T47D (cell line): ENCODE results near the gene NR1I2.

Experiments used
- DNase-seq, 2 experiments: peaks; one replicate each; pipeline versions ENCODE4 v3.0.0 to v3.0.0-alpha.2; 2011 to 2012; ENCODE audit warnings: low read depth in 1 of 2, low spot score in 1 of 2
- JUND ChIP-seq: IDR thresholded peaks from 2 replicates; pipeline ENCODE4 v1.6.1; 2012; ENCODE audit warnings: low read depth
- in situ Hi-C: cut with HindIII; loops from 2 replicates; pipeline ENCODE4 v1.10.0; 2016; ENCODE audit warnings: low sequenced_read_pairs, low pct_unique_long_range_greater_than_20kb

Gene NR1I2

DNA sequence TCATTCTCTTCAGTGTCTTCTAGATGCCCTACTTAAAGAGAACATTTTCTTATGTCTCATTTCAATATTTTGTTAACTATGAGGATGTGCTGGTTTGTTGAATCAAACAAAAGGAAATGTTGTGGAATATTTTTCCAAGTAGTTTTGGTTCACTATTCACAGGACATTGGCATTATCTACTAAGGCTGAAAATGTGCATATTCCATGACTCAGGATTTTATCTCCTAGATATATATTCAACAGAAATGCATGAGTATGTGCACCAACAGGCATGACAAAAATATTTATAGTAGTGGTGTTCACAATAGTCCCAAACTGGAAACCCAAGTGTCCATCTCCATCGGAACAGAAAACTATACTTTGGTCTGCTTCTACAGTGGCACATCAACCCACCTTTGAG is 16.7 kb upstream of the NR1I2 start:
- no peak for TF ChIP-seq JUND
- in situ Hi-C loops: no loop called here
- no peak for DNase-seq

DNA sequence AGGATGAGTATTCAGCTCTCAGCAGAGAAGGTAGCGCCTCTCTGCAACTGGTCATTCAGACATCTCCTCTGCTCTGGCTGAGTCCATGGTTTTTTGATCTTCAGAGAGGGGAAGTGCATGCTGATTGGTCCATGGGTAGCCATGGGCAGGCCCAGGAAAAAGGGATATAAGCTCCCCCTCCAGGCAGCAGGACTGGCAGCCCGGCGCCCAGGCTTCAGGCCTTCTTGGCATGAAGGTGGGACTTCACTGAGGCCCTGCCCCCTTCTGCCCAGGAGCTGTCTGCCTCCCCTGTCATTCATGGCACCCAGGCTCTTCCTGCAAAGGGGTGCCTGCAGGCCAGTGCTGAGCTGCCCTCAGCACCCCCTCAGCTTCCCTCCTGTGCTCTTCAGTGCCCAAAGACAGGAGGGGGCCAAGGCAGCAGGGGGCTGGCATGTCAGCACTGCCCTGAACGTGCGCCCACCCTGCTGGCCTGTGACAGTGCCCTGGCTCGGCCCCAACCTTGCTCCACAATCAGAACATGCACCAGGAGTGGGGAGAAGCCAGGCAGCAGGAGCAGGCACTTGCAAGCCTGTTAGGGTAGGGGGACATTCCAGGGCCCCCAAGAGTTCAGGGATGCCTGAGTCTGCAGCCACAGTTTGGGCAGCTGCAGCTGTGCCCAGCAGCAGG is 13.8 kb upstream of the NR1I2 start:
- in situ Hi-C loops: no loop called here
- TF ChIP-seq JUND: no peak
- DNase-seq: no peak

DNA sequence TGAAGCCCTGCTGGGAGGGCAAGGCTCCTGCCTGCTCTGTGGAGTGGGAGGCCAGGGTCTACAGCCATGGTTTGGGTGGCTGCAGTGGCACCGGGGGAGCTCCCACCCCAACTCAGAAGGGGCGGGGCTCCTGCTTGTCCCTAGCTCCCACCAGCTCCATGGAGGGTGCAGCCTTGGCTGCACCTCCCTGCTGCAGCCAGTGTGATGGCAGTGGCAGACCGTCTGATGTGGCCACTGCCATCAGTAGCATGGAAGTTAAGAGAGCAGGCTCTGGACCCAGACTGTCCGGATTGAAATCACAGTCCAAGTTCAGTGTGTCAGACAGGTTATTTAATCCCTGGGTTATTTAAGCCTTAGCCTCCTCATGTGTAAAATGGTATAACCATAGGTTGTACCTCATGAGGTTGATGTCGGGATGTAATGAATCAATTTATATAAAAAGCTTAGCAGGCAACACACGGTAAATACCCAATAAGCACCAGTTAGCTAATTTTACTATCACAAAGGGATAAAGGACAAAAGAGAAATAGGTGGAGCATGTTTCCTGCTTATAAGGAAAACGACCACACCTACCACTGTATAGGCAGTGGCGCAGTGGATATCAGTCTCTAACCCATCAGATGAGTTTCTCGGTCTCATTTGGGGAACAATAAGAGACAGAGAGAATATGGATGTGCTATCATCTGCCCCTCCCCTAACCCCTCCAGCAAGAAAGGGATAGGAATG is 13.1 kb upstream of the NR1I2 start:
- in situ Hi-C loops: no loop called here
- no peak for TF ChIP-seq JUND

DNA sequence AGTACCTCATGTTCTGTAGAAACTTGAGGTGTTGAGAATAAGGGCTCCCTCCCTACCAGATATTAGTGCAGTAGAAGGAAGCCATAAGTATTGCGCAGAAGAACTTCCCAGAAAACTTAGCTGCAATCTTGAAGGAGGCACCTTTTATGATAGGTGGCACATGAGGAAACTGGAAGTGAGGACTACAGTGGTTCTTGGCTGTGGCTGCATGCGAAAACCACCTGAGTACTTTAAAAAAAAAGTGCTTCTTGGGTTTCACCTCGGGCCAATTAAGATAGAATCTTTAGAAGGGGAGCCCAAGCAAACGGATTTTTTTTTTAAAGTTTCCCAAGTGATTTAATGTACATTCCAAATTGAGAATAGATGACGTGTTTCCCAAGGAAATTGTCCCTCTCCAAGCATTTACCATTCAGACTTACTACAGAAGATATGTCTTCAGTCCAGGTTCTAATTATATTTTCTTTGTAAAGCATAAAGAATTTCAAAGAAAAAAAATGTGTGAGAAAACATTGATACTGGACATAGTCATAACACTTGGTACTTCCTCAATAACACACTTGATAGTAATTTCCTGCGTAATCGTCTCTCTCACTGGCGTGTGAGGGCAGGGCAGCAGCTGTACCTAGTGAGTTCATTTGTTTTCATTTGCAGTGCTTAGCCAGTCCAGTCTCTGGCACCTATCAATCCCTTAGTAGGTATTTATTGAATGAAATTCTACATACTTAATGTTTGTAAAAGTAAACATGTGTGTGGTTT is 12.3 kb upstream of the NR1I2 start:
- in situ Hi-C loops: no loop called here
- no peak for DNase-seq
- TF ChIP-seq JUND: no peak

More for the DNA sequence above, 13.1 kb upstream of the NR1I2 start:
- DNase-seq: no peak

DNA sequence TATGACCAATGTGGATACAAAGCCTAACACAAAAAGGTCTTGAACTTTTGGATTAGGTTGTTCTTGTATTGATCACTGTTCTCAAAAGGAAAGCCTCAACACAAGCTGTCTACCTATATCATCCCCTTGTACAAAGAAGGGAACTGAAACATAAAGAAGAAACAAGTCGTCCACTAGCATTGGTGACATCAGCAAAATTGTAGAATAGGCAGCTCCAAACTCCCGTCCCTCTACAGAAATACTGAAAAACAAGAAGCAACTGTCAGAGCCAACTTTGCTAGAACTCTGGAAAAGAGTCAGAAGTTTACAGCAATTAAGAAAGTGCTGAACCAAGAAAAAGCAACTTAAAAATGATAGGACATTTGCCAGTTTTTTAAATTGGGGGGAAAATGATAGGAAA is 7.5 kb upstream of the NR1I2 start:
- in situ Hi-C loops: no loop called here
- no peak for DNase-seq
- no peak for TF ChIP-seq JUND

DNA sequence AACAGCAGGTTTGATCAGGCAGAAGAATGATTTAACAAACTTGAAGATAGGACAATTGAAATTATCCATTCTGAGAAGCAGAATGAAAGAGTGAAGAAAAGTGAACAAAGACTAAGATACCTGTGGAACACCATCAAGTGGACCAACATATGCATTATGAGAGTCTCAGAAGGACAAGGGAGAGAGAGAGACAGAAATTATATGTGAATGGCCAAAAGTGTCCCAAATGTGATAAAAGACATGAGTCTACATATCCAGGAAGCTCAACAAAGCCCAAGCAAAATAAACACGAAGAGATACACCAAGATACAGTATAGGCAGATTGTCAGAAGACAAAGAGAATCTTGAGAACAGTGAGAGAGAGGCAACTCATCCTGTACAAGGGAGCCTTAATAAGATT is 5.6 kb upstream of the NR1I2 start:
- TF ChIP-seq JUND: no peak
- in situ Hi-C loops: no loop called here
- no peak for DNase-seq

DNA sequence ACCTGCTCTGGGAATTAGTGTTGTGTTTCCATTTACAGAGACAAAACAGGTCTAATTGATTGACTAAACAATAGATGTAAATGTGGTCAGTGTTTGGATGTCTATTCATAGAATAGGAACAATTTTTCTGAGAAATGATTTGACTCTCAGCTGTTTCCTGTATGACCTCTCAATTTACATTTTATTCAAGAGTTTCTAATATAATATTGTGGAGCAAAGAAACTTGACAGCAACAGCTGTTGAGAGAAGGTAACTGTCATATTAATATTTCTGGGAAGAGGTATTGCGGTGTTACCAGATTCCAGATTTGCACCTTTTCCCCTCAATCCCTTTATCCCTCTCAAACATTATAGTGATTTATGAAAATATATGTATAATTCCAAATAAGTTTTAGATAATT is 3.7 kb upstream of the NR1I2 start:
- in situ Hi-C loops: no loop called here
- no peak for TF ChIP-seq JUND
- no peak for DNase-seq

DNA sequence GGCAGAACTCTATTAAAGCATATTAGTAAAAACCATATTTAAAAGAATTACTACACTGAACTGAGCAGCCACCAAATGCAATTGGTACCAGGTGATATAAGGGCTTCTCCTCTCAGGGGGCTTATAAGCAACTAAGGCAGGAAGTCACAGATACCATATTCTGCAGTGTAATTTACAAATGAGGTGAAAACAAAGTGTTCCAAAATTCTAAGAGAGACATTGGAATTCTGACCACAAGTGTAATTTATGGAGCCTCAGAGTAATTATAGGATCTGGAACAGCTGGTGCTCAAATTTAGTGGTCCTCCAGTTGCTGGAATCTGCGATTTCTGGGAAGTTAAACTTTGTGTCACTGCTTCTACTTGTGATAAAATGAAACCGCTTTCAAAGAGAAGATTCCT is 3.1 kb upstream of the NR1I2 start:
- in situ Hi-C loops: no loop called here
- TF ChIP-seq JUND: no peak
- no peak for DNase-seq

DNA sequence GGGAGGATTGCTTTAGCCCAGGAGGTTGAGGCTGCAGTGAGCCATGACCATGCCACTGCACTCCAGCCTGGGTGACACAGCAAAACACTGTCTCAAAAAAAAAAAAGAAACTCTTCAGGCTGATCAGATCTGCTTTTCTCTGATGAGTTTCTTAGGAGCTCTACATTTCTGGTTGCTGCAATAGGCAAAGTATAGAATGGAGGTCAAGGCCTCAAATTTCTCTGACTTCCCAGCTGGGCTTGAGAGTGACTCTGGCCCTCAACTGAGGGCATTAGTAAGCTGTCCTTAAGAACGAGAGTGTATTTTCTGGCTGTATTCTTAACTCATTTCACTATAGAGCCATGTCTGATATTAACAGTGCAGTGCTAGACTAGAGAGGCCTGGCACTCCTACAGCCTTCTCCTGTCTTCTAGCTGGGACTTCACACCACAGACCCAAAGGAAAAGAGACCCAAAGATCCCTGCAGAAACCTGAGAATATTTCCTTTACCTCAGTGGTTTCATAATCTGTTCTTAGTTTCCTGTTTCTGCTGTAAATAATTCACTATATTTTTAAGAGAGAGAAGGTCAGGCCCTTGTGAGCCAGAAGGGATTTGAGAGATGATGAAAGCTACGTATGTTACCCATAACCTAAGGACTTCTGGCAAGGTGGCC is 2.0 kb upstream of the NR1I2 start:
- DNase-seq: no peak
- TF ChIP-seq JUND: no peak
- in situ Hi-C loops: no loop called here

DNA sequence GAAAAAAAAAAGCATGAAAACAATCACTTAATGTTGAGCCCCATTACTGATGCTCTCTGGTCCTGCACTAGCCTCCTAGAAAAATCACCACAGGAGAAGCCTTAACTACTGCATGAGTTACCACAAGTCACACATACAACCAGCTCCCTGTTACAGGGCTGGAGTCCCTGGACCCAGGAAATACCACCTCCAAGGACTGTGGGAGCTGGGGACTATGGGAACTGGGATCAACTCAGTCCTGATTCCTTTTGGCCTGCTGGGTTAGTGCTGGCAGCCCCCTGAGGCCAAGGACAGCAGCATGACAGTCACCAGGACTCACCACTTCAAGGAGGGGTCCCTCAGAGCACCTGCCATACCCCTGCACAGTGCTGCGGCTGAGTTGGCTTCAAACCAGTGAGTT is 559 bp downstream of the NR1I2 start:
- no peak for DNase-seq
- no peak for TF ChIP-seq JUND
- in situ Hi-C loops: no loop called here

DNA sequence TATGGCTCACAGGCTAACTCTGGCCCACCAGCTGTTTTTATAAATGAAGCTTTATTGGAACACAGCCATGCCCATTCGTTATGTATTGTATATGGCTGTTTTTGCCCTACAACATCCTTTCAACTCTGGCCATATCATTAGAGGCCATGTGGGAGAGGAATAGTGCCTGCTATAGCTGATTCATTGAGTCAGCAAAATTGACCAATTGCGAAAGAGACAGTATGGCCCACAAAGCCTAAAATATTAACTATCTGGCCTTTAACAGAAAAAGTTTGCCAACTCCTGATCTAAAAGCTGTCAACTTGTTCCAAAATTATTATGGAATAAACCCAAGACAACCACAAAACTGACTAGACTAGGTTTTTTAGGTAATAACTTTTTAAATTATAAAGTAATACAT is 1.4 kb downstream of the NR1I2 start:
- no peak for DNase-seq
- in situ Hi-C loops: no loop called here

DNA sequence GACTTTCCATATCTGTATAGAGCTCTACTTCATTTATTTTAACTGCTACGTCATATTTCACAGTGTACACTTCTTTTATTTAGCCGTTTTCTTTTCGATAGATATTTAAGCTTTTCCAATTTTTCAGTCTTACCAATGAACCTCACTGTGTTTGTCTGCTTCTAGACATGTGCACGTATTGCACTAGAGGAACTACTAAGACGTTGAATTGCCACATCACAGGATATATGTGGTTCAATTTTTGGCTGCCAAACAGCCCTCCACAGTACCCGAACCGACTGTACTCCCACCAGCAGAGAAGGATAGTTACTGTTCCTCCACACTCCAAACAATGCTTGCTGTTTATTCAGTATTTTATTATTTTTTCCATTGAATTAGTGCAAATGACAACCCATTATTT is 2.0 kb downstream of the NR1I2 start:
- in situ Hi-C loops: no loop called here
- no peak for TF ChIP-seq JUND
- no peak for DNase-seq

More for the DNA sequence above, 1.4 kb downstream of the NR1I2 start:
- no peak for TF ChIP-seq JUND

DNA sequence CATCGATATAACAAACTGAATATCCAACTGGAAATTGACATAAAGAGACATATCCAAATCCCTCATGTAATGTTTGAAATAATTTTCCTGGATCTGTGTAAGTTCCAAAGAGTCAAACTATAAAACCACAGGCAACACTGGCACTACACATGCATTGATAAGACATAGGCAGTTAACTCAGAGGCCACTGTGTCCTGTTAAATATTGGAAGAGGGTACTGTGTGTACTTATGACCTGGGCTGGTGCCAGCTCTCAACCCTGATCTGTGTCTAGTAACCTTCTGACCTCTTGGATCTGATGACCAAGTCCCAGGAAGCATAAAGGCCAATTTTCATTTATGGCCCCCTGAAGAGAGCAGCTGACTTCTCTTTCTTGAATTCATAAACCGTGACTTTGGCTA is 4.5 kb downstream of the NR1I2 start:
- no peak for TF ChIP-seq JUND
- no peak for DNase-seq
- in situ Hi-C loops: no loop called here
